Skeletal muscle satellite cell (primary cell): Measurements from ENCODE around the gene RPS3A. TPM values are rescaled to one million over a fixed set of nuclear protein-coding genes. Genes with fewer than 3 reads are reported as not detected.

Experiments used
- H3K27me3 ChIP-seq: 2 replicates; pipeline ENCODE4 v1.7.0; 2013; ENCODE audit warnings: low read length; ENCODE audit not compliant: control insufficient read depth, insufficient read depth
- H3K36me3 ChIP-seq: 2 replicates; pipeline ENCODE4 v1.7.0; 2013; ENCODE audit warnings: mild to moderate bottlenecking, control low read depth, low read length; ENCODE audit not compliant: insufficient read depth
- H3K4me1 ChIP-seq: 2 replicates; pipeline ENCODE4 v1.7.0; 2013; ENCODE audit warnings: low read length; ENCODE audit not compliant: control insufficient read depth, insufficient read depth
- H3K4me2 ChIP-seq: 2 replicates; pipeline ENCODE4 v1.7.0; 2013; ENCODE audit warnings: mild to moderate bottlenecking, low read length
- H3K4me3 ChIP-seq: 2 replicates; pipeline ENCODE4 v1.7.0; 2013; ENCODE audit warnings: low read length
- H3K9ac ChIP-seq: 2 replicates; pipeline ENCODE4 v1.7.0; 2013; ENCODE audit warnings: mild to moderate bottlenecking, low read depth, low read length, moderate library complexity
- H3K9me3 ChIP-seq: replicated peaks from 2 replicates; pipeline ENCODE4 v1.7.0; 2013; ENCODE audit warnings: mild to moderate bottlenecking, control low read depth, low read length
- small RNA-seq: library from RNA; depleted of rRNA; stranded (forward); fragments of <200 nt; gene quantifications from one replicate; pipeline ENCODE3, GENCODE V24; 2012

Gene RPS3A

GRCh38 chr4:151150821-151151580 is 51.6 kb downstream of the RPS3A start:
- no peak overlapping the region for H3K4me2 ChIP-seq
- no peaks in the 10 kb centered on the region for H3K9me3 ChIP-seq
- H3K4me3 ChIP-seq = no peak overlapping the region
- no peaks in the 10 kb centered on the region for H3K4me1 ChIP-seq
- H3K36me3 ChIP-seq = peaks cover 14% of the 10 kb centered on the region
- H3K9ac ChIP-seq = no peak overlapping the region
- no peaks in the 10 kb centered on the region for H3K27me3 ChIP-seq

GRCh38 chr4:151152028-151152427 is 52.6 kb downstream of the RPS3A start:
- no peaks in the 10 kb centered on the region for H3K27me3 ChIP-seq
- no peak overlapping the region for H3K9ac ChIP-seq
- H3K9me3 ChIP-seq = no peaks in the 10 kb centered on the region
- peaks cover 13% of the 10 kb centered on the region for H3K36me3 ChIP-seq
- no peaks in the 10 kb centered on the region for H3K4me1 ChIP-seq
- H3K4me2 ChIP-seq = no peak overlapping the region
- no peak overlapping the region for H3K4me3 ChIP-seq

GRCh38 chr4:151153585-151153984 is 54.2 kb downstream of the RPS3A start:
- no peak overlapping the region for H3K4me2 ChIP-seq
- H3K4me1 ChIP-seq = no peaks in the 10 kb centered on the region
- H3K4me3 ChIP-seq = no peak overlapping the region
- H3K9ac ChIP-seq = no peak overlapping the region
- H3K9me3 ChIP-seq = no peaks in the 10 kb centered on the region
- peaks cover 9% of the 10 kb centered on the region for H3K36me3 ChIP-seq
- H3K27me3 ChIP-seq = no peaks in the 10 kb centered on the region

Small RNA genes lying within 50 kb of the gene (small RNA-seq; reads per million reads assigned to genes)
- gene SNORD73A = not detected
- 11.7 reads per million, percentile 92 among the genes with 10 or more reads in this experiment for gene SNORD73B
